K562 (cell line): Measurements from ENCODE around the gene AGPAT3. TPM values are rescaled to one million over a fixed set of nuclear protein-coding genes. Genes with fewer than 3 reads are reported as not detected.

ENCODE experiments used
- AFF1 ChIP-seq, 2 experiments: fragments of 450-650 bp; IDR thresholded peaks; 2 replicates each; pipeline ENCODE4 v1.6.1; 2018; ENCODE audit warnings: mild to moderate bottlenecking in 2 of 2, low read depth in 1 of 2; ENCODE audit not compliant: partially characterized antibody in 2 of 2
- CBX5 ChIP-seq: IDR thresholded peaks from 2 replicates; pipeline ENCODE4 v1.6.1; 2014; ENCODE audit warnings: low read depth, borderline replicate concordance
- CHCHD3 ChIP-seq: fragments of 250-450 bp; sonication (Bioruptor Pico); IDR thresholded peaks from 2 replicates; pipeline ENCODE4 v2.1.2; 2022; ENCODE audit warnings: mild to moderate bottlenecking
- ELF4 ChIP-seq: fragments of 450-650 bp; formaldehyde crosslinking; IDR thresholded peaks from 2 replicates; pipeline ENCODE4 v1.4.0; 2022; ENCODE audit warnings: missing genetic modification characterization
- HDAC1 ChIP-seq, 2 experiments: fragments of 450-650 bp; IDR thresholded peaks; 2 replicates each; pipeline ENCODE4 v1.6.1; 2016 to 2017; ENCODE audit warnings: inconsistent platforms in 1 of 2, mild to moderate bottlenecking in 1 of 2, moderate library complexity in 1 of 2
- HDAC6 ChIP-seq: IDR thresholded peaks from 2 replicates; pipeline ENCODE4 v1.6.1; 2012; ENCODE audit warnings: low read depth, mild to moderate bottlenecking, control low read depth, inconsistent platforms, low read length, moderate library complexity
- HEY1 ChIP-seq: fragments of 250-450 bp; sonication (Bioruptor Pico); IDR thresholded peaks from 2 replicates; pipeline ENCODE4 v1.5.0; 2020; ENCODE audit warnings: mild to moderate bottlenecking, moderate library complexity, borderline replicate concordance
- HOXB6 ChIP-seq: fragments of 250-450 bp; sonication (Bioruptor Pico); IDR thresholded peaks from 2 replicates; pipeline ENCODE4 v1.5.1; 2022; ENCODE audit warnings: mild to moderate bottlenecking, borderline replicate concordance
- KAT2B ChIP-seq: IDR thresholded peaks from one replicate; pipeline ENCODE4 v1.6.1; 2012; ENCODE audit warnings: low read depth, mild to moderate bottlenecking, control low read depth, inconsistent platforms, low read length, moderate library complexity
- KAT8 ChIP-seq: fragments of 450-650 bp; IDR thresholded peaks from 2 replicates; pipeline ENCODE4 v1.6.1; 2016; ENCODE audit warnings: low read depth, mild to moderate bottlenecking
- NCOA6 ChIP-seq: fragments of 450-650 bp; IDR thresholded peaks from 2 replicates; pipeline ENCODE4 v1.6.1; 2017; ENCODE audit warnings: mild to moderate bottlenecking
- NEUROD1 ChIP-seq: fragments of 150-350 bp; IDR thresholded peaks from 2 replicates; pipeline ENCODE4 v1.6.1; 2014; ENCODE audit warnings: borderline replicate concordance, low read length, low read depth; ENCODE audit not compliant: partially characterized antibody
- PHB ChIP-seq: fragments of 250-450 bp; sonication (Bioruptor Pico); IDR thresholded peaks from 2 replicates; pipeline ENCODE4 v1.5.0; 2021
- PTRF ChIP-seq: fragments of 450-650 bp; IDR thresholded peaks from 2 replicates; pipeline ENCODE4 v1.6.1; 2016; ENCODE audit warnings: mild to moderate bottlenecking, missing genetic modification characterization, missing compliant biosample characterization
- RBFOX2 ChIP-seq: fragments of 200-400 bp; formaldehyde crosslinking; IDR thresholded peaks from 2 replicates; pipeline ENCODE4 v1.6.1; 2017; ENCODE audit warnings: low read depth, mild to moderate bottlenecking, low read length, moderate library complexity
- RFX7 ChIP-seq: fragments of 250-450 bp; sonication (Bioruptor Pico); IDR thresholded peaks from 2 replicates; pipeline ENCODE4 v1.5.1; 2021; ENCODE audit warnings: mild to moderate bottlenecking
- SRSF3 ChIP-seq: fragments of 200-400 bp; formaldehyde crosslinking; IDR thresholded peaks from 2 replicates; pipeline ENCODE4 v1.6.1; 2016; ENCODE audit warnings: mild to moderate bottlenecking, low read length, moderate library complexity; ENCODE audit not compliant: insufficient read depth
- TAF15 ChIP-seq: fragments of 200-400 bp; formaldehyde crosslinking; IDR thresholded peaks from 2 replicates; pipeline ENCODE4 v1.6.1; 2017; ENCODE audit warnings: mild to moderate bottlenecking, low read depth, low read length, moderate library complexity
- ZNF133 ChIP-seq: fragments of 250-450 bp; sonication (Bioruptor Pico); IDR thresholded peaks from 2 replicates; pipeline ENCODE4 v1.4.0; 2020; ENCODE audit warnings: mild to moderate bottlenecking
- ZNF217 ChIP-seq: sonication (generic); formaldehyde crosslinking; IDR thresholded peaks from 2 replicates; pipeline ENCODE4 v1.8.0; 2022; ENCODE audit warnings: mild to moderate bottlenecking, missing genetic modification reagents
- polyA plus RNA-seq, 8 experiments: library from polyadenylated mRNA; depleted of rRNA in 4 of 8; stranded (reverse) in 5 of 8; unstranded in 3 of 8; fragments of >200 nt; fragmentation: Nextera tagmentation in 2 of 8; fragmentation: Illumina TruSeq in 1 of 8; extraction: Ambion mirVana in 2 of 8; extraction: Trizol in 1 of 8; gene quantifications; 2 replicates each; pipeline versions ENCODE4 v1.2.1 to v1.2.3, GENCODE V29; 2011 to 2014; ENCODE audit warnings: inconsistent platforms in 1 of 8, missing spikeins in 1 of 8
- total RNA-seq, 7 experiments: library from RNA; depleted of rRNA in 6 of 7; stranded (reverse); fragments of >200 nt in 6 of 7; fragmentation: Illumina TruSeq in 2 of 7; extraction: Trizol in 2 of 7; gene quantifications; 2 replicates each; pipeline versions ENCODE4 v1.2.1 to v1.2.3, GENCODE V29; 2011 to 2021; ENCODE audit warnings: low replicate concordance in 1 of 7
- TF ChIP-seq, protein P1 (sequence below): fragments of 200-800 bp; sonication (Bioruptor generic); IDR thresholded peaks from 2 replicates; pipeline ENCODE4 v1.6.1; 2017; ENCODE audit warnings: missing genetic modification characterization, missing compliant biosample characterization
- TF ChIP-seq, protein P2 (sequence below): fragments of 450-650 bp; formaldehyde crosslinking; IDR thresholded peaks from 2 replicates; pipeline ENCODE4 v1.4.0; 2020; ENCODE audit warnings: mild to moderate bottlenecking, moderate library complexity

The AGPAT3 gene
- total and polyA plus RNA-seq, 9 of the 15 experiments (the other 6 are each of a cell fraction or from before 2014, with no cell fraction given): 1.5 to 88.4 (median 35.7) TPM

- TF ChIP-seq AFF1 (IDR thresholded peaks at IDR 0.05; ENCODE audit: low read depth in 1 of 2, partially characterized antibody in 2 of 2) (peak in 1 of 2 experiments; percentile 33), RFX7 (CRISPR knock-in tag) (no peak), KAT8 (no peak), CBX5 (0 out of 2 replicates have a peak, but pooled peaks have one; percentile 46), HDAC1 (IDR thresholded peaks at IDR 0.05) (peak in 1 of 2 experiments; percentile 46; a peak in 1 of 4 replicates), NCOA6 (no peak), SRSF3 (0 out of 2 replicates have a peak, but pooled peaks have one; percentile 31), ZNF217 (CRISPR knock-in tag) (no peak), HEY1 (CRISPR knock-in tag) (no peak), PHB (CRISPR knock-in tag) (0 out of 2 replicates have a peak, but pooled peaks have one; percentile 61), TAF15 (no peak), NEUROD1 (peak; percentile 62), RBFOX2 (peak; percentile 79), ZNF133 (CRISPR knock-in tag) (peak; percentile 2; the same call in 1 of the 2 replicates), KAT2B (no peak), HOXB6 (no peak), ELF4 (CRISPR knock-in tag) (0 out of 2 replicates have a peak, but pooled peaks have one; percentile 4), HDAC6 (no peak), PTRF (tag) (0 out of 2 replicates have a peak, but pooled peaks have one; percentile 21), CHCHD3 (CRISPR knock-in tag) (no peak)
- TF ChIP-seq, protein P1, sequence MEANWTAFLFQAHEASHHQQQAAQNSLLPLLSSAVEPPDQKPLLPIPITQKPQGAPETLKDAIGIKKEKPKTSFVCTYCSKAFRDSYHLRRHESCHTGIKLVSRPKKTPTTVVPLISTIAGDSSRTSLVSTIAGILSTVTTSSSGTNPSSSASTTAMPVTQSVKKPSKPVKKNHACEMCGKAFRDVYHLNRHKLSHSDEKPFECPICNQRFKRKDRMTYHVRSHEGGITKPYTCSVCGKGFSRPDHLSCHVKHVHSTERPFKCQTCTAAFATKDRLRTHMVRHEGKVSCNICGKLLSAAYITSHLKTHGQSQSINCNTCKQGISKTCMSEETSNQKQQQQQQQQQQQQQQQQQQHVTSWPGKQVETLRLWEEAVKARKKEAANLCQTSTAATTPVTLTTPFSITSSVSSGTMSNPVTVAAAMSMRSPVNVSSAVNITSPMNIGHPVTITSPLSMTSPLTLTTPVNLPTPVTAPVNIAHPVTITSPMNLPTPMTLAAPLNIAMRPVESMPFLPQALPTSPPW (CRISPR knock-in tag): peak; percentile 65
- TF ChIP-seq, protein P2, sequence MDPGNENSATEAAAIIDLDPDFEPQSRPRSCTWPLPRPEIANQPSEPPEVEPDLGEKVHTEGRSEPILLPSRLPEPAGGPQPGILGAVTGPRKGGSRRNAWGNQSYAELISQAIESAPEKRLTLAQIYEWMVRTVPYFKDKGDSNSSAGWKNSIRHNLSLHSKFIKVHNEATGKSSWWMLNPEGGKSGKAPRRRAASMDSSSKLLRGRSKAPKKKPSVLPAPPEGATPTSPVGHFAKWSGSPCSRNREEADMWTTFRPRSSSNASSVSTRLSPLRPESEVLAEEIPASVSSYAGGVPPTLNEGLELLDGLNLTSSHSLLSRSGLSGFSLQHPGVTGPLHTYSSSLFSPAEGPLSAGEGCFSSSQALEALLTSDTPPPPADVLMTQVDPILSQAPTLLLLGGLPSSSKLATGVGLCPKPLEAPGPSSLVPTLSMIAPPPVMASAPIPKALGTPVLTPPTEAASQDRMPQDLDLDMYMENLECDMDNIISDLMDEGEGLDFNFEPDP (CRISPR knock-in tag): peak; percentile 12; the same call in 1 of the 2 replicates
Observed at GRCh38 chr21:43854773-43855633, 10.0 kb upstream of the AGPAT3 start (continued).
